Osteoblast (primary cell): ENCODE data around the gene LRRC37A. TPM values are rescaled to one million over a fixed set of nuclear protein-coding genes. Genes with fewer than 3 reads are reported as not detected.
"Not testable (repeated sequence)": the region's sequence is repeated elsewhere in the genome, so short reads cannot be mapped to it uniquely, and the experiment has no call there.

Source experiments
- DNase-seq: peaks from one replicate; pipeline ENCODE4 v3.0.0; 2011; ENCODE audit warnings: low spot score, mixed read lengths; ENCODE audit not compliant: insufficient read length; ENCODE audit errors: missing footprints
- H2AFZ ChIP-seq: 2 replicates; pipeline ENCODE4 v1.6.0; 2011; ENCODE audit warnings: mild to moderate bottlenecking, low read length
- H3K27ac ChIP-seq: 2 replicates; pipeline ENCODE4 v1.5.1; 2011; ENCODE audit warnings: mild to moderate bottlenecking, low read depth, low read length, moderate library complexity
- H3K27me3 ChIP-seq: 2 replicates; pipeline ENCODE4 v1.6.0; 2012; ENCODE audit warnings: mild to moderate bottlenecking, control low read depth, inconsistent platforms, low read length, moderate library complexity; ENCODE audit not compliant: insufficient read depth
- H3K36me3 ChIP-seq: 2 replicates; pipeline ENCODE4 v1.5.1; 2011; ENCODE audit warnings: mild to moderate bottlenecking, low read length, control low read depth, moderate library complexity; ENCODE audit not compliant: insufficient read depth
- H3K4me1 ChIP-seq: 2 replicates; pipeline ENCODE4 v1.5.1; 2011; ENCODE audit warnings: mild to moderate bottlenecking, low read length, control low read depth, moderate library complexity; ENCODE audit not compliant: insufficient read depth
- H3K4me2 ChIP-seq: 2 replicates; pipeline ENCODE4 v1.6.0; 2011; ENCODE audit warnings: mild to moderate bottlenecking, low read length; ENCODE audit not compliant: insufficient read depth
- H3K4me3 ChIP-seq: fragments of 200-600 bp; sonication (generic); 3 replicates; pipeline ENCODE4 v1.5.1; 2012; ENCODE audit warnings: mild to moderate bottlenecking, low read length, inconsistent platforms; ENCODE audit not compliant: insufficient read depth
- H3K79me2 ChIP-seq: 2 replicates; pipeline ENCODE4 v1.6.0; 2012; ENCODE audit warnings: mild to moderate bottlenecking, low read length, control low read depth, inconsistent platforms; ENCODE audit not compliant: insufficient read depth
- H3K9me3 ChIP-seq: 2 replicates; pipeline ENCODE4 v1.5.1; 2011; ENCODE audit warnings: low read depth, low read length, control low read depth
- H4K20me1 ChIP-seq: 2 replicates; pipeline ENCODE4 v1.6.0; 2012; ENCODE audit warnings: mild to moderate bottlenecking, low read length, control low read depth; ENCODE audit not compliant: insufficient read depth
- CTCF ChIP-seq: IDR thresholded peaks from 2 replicates; pipeline ENCODE4 v1.5.1; 2011; ENCODE audit warnings: mild to moderate bottlenecking, low read depth, low read length, moderate library complexity; ENCODE audit errors: extremely low read depth
- total RNA-seq: library from RNA; depleted of rRNA; stranded (reverse); fragments of >200 nt; gene quantifications from 2 replicates; pipeline ENCODE4 v1.2.3, GENCODE V29; 2012

LRRC37A gene
- total RNA-seq, 1 donor, result 6.2 TPM

DNA sequence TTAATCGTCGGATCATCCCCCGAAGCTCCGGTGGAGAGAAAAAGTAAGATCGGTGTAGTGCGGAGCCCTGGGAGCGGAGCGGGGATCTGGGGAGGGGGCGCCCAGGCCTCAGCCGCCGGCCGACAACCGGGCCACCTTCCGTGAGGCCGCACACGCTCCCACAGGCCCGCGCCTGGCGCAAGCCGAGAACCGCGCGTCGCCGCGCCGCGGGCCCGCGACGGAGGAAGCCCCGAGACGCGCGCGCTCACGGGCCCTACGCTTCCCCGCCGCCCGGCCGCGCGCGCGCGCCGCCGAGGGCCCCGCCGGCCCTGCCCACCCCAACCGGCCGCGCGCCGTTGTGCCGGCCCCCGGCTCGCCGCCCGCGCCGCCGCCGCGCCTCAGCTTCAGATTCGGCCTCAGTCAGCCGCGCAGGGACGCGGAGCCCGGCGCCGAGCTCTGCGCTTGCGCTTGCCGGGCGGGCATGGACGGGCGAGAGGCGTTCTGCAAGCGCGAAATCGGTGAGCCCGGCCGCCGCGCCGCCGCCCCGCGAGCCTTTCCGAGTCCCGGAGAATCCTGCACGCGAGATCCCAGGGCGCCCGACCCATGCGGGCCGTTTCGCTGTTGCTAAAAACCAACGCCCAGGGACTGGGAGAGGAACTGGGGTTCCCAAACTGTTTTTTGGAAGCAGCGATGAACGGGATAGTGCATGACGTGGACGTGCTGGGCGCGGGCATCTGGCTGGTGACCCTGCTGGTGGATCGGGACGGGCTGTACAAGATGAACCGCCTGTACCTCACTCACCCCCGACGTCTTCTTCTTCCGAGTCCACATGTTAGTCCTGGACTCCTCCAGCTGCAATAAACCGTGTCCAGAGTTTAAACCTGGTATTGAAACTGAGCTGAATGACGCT, 28.0 kb upstream of the LRRC37A start:
- no peaks in the 10 kb centered on the region for H3K36me3 ChIP-seq
- TF ChIP-seq CTCF, result no peak
- H3K27me3 ChIP-seq, result peaks cover 18% of the 10 kb centered on the region
- peak overlapping the region; percentile 72 for H3K27ac ChIP-seq
- peak overlapping the region; percentile 94 for H3K4me2 ChIP-seq
- H3K4me1 ChIP-seq, result peaks cover 27% of the 10 kb centered on the region
- no peaks in the 10 kb centered on the region for H4K20me1 ChIP-seq
- H3K9me3 ChIP-seq, result no peaks in the 10 kb centered on the region
- H3K79me2 ChIP-seq, result no peaks in the 10 kb centered on the region
- peak overlapping the region; percentile 87 for H3K4me3 ChIP-seq
- peak; percentile 99 for DNase-seq
- H2AFZ ChIP-seq, result peak overlapping the region; percentile 99

- no peak overlapping the region for H3K4me3 ChIP-seq
- H4K20me1 ChIP-seq, result no peaks in the 10 kb centered on the region
- no peak for TF ChIP-seq CTCF
- DNase-seq, result peak; percentile 11
- H3K9me3 ChIP-seq, result no peaks in the 10 kb centered on the region
- H3K27me3 ChIP-seq, result peaks cover 33% of the 10 kb centered on the region
- no peak overlapping the region for H3K4me2 ChIP-seq
- no peak overlapping the region for H3K27ac ChIP-seq
- peaks cover 15% of the 10 kb centered on the region for H3K4me1 ChIP-seq
- H2AFZ ChIP-seq, result no peak overlapping the region
- no peaks in the 10 kb centered on the region for H3K36me3 ChIP-seq
- no peaks in the 10 kb centered on the region for H3K79me2 ChIP-seq
Measured at GRCh38 chr17:46270032-46270431, 24.9 kb upstream of the LRRC37A start.

DNA sequence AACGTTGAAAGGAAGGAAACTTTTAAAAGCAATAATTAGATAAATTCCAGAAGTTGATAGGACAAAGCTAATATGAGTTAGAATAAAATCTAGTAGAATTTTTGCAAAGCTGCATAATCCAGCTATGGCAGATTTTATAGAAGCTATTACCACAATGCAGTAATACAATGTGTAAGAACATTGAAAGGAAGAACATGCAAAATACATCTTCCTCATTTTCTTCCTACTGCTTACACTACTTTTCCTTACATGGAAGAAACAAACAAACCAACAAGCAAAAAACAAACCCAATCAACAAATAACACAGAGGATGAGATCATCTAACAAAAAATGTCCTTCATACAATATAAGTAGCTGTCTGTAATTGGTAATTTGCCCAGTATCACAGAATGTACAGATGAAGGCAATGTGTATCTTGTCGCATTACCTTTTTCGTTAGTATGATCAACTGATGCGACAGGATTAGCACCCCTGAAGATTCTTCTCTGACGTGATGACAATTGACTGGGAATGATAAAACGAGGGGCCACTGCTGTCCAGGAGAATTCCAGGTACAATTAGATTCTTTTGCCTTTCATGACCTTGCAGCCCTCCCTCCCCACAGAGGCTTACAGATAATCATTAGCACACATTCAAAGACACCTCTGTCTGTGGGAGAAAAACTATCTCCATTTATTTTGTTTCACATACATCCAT, 21.2 kb upstream of the LRRC37A start:
- Histone ChIP-seq H3K27me3 (peaks cover 18% of the 10 kb centered on the region), H3K4me3 (no peak overlapping the region), H3K36me3 (no peaks in the 10 kb centered on the region), H3K4me1 (no peaks in the 10 kb centered on the region), H3K27ac (no peak overlapping the region), H4K20me1 (no peaks in the 10 kb centered on the region), H3K9me3 (no peaks in the 10 kb centered on the region), H3K4me2 (no peak overlapping the region), H3K79me2 (peaks cover 4% of the 10 kb centered on the region), H2AFZ (no peak overlapping the region)
- peak; percentile 15 for DNase-seq
- TF ChIP-seq CTCF, result no peak

GRCh38 chr17:46274238-46274637, 20.7 kb upstream of the LRRC37A start:
- TF ChIP-seq CTCF, result no peak
- H2AFZ ChIP-seq, result no peak overlapping the region
- H3K36me3 ChIP-seq, result no peaks in the 10 kb centered on the region
- H3K4me3 ChIP-seq, result no peak overlapping the region
- peaks cover 16% of the 10 kb centered on the region for H3K27me3 ChIP-seq
- no peak for DNase-seq
- no peak overlapping the region for H3K27ac ChIP-seq
- peaks cover 4% of the 10 kb centered on the region for H3K79me2 ChIP-seq
- H3K4me1 ChIP-seq, result no peaks in the 10 kb centered on the region
- H3K4me2 ChIP-seq, result no peak overlapping the region
- H4K20me1 ChIP-seq, result no peaks in the 10 kb centered on the region
- no peaks in the 10 kb centered on the region for H3K9me3 ChIP-seq

- not testable (repeated sequence) for DNase-seq, H3K36me3 ChIP-seq, H3K4me1 ChIP-seq, H4K20me1 ChIP-seq, H3K4me3 ChIP-seq, H3K27ac ChIP-seq, H3K79me2 ChIP-seq, H2AFZ ChIP-seq, H3K9me3 ChIP-seq, H3K4me2 ChIP-seq
- H3K27me3 ChIP-seq, result peaks cover 15% of the 10 kb centered on the region
Measured at GRCh38 chr17:46276728-46277479, 18.0 kb upstream of the LRRC37A start.
